Stimulated activated naive B cell treated with anti-CD40 and anti-IgM and Interleukin-4, amounts not matched to agents 10 μg/mL and 1 μg/mL and 100 μg/mL, for 72 hours (primary cell): ENCODE data around the gene KIF11.

Experiments
- ATAC-seq, 2 donors: fragments of 150-1000 bp; cut with Tn5 transposase; replicated peaks; 2 replicates each; pipeline ENCODE4 v1.10.0; 2021; ENCODE audit warnings: moderate library complexity in 1 of 2
- DNase-seq: peaks from one replicate; pipeline ENCODE4 v3.0.0; 2021
- H3K27ac Mint-ChIP-seq: one replicate; pipeline ENCODE4 v1.8.0; 2022; ENCODE audit warnings: mild to moderate bottlenecking, mixed read lengths
- H3K27me3 Mint-ChIP-seq, 2 donors: one replicate each; pipeline ENCODE4 v1.8.0; 2022; ENCODE audit warnings: mixed read lengths in 2 of 2
- H3K36me3 Mint-ChIP-seq, 2 donors: one replicate each; pipeline ENCODE4 v1.8.0; 2022; ENCODE audit warnings: mixed read lengths in 2 of 2, mild to moderate bottlenecking in 1 of 2
- H3K4me1 Mint-ChIP-seq, 2 donors: one replicate each; pipeline ENCODE4 v1.8.0; 2022; ENCODE audit warnings: mixed read lengths in 2 of 2, mild to moderate bottlenecking in 1 of 2
- H3K4me3 Mint-ChIP-seq, 2 donors: one replicate each; pipeline ENCODE4 v1.8.0; 2022; ENCODE audit warnings: mild to moderate bottlenecking in 2 of 2, mixed read lengths in 2 of 2, moderate library complexity in 1 of 2
- H3K9me3 Mint-ChIP-seq, 2 donors: one replicate each; pipeline ENCODE4 v1.8.0; 2022; ENCODE audit warnings: mixed read lengths in 2 of 2, mild to moderate bottlenecking in 1 of 2

Gene KIF11

DNA sequence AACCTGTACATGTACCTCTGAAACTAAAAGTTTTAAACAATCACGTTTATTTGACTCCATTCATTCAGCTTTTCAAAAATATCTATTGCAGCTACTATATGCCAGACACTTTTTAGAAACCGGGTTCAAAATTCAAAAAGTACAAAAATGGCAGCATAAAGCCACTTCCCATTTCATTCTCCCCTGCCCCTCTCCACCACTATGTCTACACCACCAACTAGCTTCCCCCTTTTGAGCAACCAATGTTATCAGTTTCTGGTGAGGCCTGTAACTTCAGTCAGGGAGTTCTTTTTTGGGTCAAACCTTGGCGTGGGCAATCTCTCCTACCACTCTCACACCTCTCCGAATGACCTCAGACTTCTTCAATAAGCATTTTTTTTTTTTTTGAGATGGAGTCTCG is 85.3 kb downstream of the KIF11 start:
- Mint-ChIP-seq H3K36me3 (peaks cover 3 to 5% of the 10 kb centered on the region in 2 donors), H3K4me1 (peaks cover 0 to 5% of the 10 kb centered on the region in 2 donors), H3K27ac (no peak overlapping the region), H3K4me3 (no peak overlapping the region), H3K9me3 (peaks cover 0 to 5% of the 10 kb centered on the region in 2 donors), H3K27me3 (no peaks in the 10 kb centered on the region)
- ATAC-seq (no peak), DNase-seq (no peak)

GRCh38 chr10:92681306-92681834 is 88.4 kb downstream of the KIF11 start:
- DNase-seq = no peak
- peaks cover 14 to 15% of the 10 kb centered on the region in 2 donors for H3K9me3 Mint-ChIP-seq
- H3K27me3 Mint-ChIP-seq = no peaks in the 10 kb centered on the region
- ATAC-seq = no peak
- peaks cover 0 to 11% of the 10 kb centered on the region in 2 donors for H3K4me1 Mint-ChIP-seq
- H3K4me3 Mint-ChIP-seq = no peak overlapping the region
- no peak overlapping the region for H3K27ac Mint-ChIP-seq
- peaks cover 16% of the 10 kb centered on the region in 2 donors for H3K36me3 Mint-ChIP-seq

GRCh38 chr10:92688573-92688926 is 95.6 kb downstream of the KIF11 start:
- ATAC-seq (no peak), DNase-seq (no peak)
- Mint-ChIP-seq H3K4me3 (peak overlapping the region; percentile 84 to 89), H3K36me3 (peaks cover 14 to 25% of the 10 kb centered on the region in 2 donors), H3K4me1 (peaks cover 12 to 40% of the 10 kb centered on the region in 2 donors), H3K27me3 (no peaks in the 10 kb centered on the region), H3K27ac (no peak overlapping the region), H3K9me3 (peaks cover 9 to 15% of the 10 kb centered on the region in 2 donors)

DNA sequence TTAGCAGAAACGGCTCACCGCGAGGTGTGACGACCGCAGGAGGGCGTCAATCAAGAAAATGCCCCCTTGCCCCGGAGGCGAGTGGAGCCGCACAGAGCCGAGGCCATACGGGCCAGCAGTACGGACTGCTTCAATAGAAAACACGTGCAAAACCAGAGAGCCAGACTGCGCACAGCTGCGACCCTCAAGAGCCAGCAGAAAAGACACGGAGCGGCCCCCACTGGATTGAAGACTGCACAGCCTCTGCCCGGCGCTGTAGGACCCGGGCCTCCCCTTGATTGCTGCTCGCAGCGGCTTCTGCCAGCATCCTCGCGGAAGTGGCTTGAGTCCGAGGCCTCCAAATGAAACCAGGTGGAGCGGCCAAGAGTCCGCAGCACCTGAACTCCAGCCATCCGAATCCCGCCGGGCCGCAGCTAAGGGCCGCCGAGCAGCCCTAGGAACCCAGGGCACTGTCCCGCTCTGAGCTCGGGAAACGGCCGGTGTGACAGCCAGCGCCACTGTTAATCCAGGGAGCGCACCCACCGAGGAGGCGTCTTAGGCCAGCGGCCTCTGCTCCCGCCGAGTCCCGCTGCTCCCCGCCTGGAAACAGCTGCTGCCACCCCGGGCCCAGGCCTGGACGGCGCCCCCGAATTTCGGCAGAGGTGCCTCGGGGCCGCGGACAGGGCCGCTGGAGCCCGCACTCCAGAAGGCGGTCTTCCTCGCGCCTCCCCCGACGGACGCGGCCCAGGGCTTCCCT is 96.2 kb downstream of the KIF11 start:
- peak; percentile 21 to 23 for ATAC-seq
- H3K27me3 Mint-ChIP-seq = no peaks in the 10 kb centered on the region
- peak overlapping the region; percentile 76 for H3K27ac Mint-ChIP-seq
- peaks cover 9 to 15% of the 10 kb centered on the region in 2 donors for H3K9me3 Mint-ChIP-seq
- no peak for DNase-seq
- peak overlapping the region; percentile 84 to 89 for H3K4me3 Mint-ChIP-seq
- H3K4me1 Mint-ChIP-seq = peaks cover 13 to 42% of the 10 kb centered on the region in 2 donors
- H3K36me3 Mint-ChIP-seq = peaks cover 14 to 26% of the 10 kb centered on the region in 2 donors

- H3K36me3 Mint-ChIP-seq = peaks cover 11 to 28% of the 10 kb centered on the region in 2 donors
- peaks cover 18 to 46% of the 10 kb centered on the region in 2 donors for H3K4me1 Mint-ChIP-seq
- DNase-seq (peak; percentile 76), ATAC-seq (peak; percentile 71 to 77)
- H3K27ac Mint-ChIP-seq = peak within 1 kb of the TSS; percentile 95
- H3K9me3 Mint-ChIP-seq = peaks cover 7 to 12% of the 10 kb centered on the region in 2 donors
- peak within 1 kb of the TSS; percentile 84 to 89 for H3K4me3 Mint-ChIP-seq
- no peaks in the 10 kb centered on the region for H3K27me3 Mint-ChIP-seq
Observed at GRCh38 chr10:92689663-92690210, 96.8 kb downstream of the KIF11 start, which contains the start of gene HHEX. TSS of gene HHEX (plus strand) at chr10:92689955. CDS start at chr10:92689987, 32 bp downstream.

DNA sequence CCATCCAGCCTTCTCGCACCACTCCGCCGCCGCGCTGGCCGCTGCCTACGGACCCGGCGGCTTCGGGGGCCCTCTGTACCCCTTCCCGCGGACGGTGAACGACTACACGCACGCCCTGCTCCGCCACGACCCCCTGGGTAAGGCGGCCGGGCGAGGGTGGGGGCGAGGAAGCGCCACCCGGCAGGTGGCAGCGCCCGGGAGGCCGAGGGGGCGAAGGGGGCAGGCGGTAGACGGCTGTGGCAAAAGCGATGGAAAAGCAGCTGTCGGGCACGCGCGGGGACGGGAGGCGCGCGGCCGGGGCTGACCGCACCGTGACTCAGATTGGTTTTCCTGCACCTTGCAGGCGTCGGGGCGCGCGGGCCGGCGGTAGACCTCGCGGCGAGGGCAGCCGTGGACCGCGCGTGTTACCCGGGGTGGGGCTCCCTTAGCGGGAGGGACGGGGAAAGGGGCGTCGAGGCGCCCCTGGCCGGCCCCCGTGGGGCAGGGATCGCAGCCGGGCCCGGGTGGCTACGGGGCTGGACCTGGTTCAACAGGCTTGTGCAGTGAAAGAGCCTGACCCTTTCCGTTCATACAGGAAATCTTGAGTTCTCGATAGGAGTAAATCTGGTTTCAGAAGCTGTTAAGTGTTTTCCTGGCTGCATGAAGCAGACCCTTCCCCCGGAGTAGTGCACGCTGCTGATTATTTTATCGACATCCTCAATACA is 97.4 kb downstream of the KIF11 start:
- H3K27me3 Mint-ChIP-seq = no peaks in the 10 kb centered on the region
- H3K36me3 Mint-ChIP-seq = peaks cover 10 to 25% of the 10 kb centered on the region in 2 donors
- peaks cover 6 to 9% of the 10 kb centered on the region in 2 donors for H3K9me3 Mint-ChIP-seq
- H3K27ac Mint-ChIP-seq = peak overlapping the region; percentile 95
- peaks cover 18 to 46% of the 10 kb centered on the region in 2 donors for H3K4me1 Mint-ChIP-seq
- DNase-seq = peak; percentile 70
- peak overlapping the region; percentile 82 to 89 for H3K4me3 Mint-ChIP-seq
- ATAC-seq = peak; percentile 53 to 57

DNA sequence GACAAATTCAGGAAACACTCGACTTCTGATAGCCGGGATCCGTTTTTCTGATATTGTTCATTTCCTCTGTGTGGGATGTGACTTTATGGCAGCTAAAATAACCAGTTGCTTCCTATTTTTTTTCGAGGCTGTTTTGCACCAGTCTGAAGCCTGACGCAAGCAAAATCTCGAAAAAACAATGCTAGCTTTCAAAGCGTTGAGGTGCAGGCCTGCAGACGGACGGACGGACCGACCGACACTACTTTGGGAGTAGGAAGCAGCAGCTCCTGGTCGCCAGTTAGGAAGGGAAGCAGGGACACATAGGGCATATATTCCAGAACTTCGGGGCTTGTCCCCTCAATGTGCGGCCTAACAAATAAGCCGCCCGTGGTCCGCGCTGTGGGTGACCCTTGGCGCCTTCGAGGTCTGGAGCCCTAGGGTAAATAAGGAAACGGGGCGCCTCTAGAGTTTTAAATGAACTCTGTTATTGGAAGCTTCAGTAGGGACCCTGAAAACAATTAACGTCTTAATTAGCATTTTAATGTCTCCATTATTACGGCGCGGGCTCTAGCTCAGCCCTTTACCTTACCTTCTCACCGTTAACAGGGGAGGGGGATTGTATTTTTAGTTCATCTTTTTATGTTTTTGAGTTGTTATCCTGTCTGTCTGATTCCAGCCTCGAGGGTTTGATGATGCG is 98.1 kb downstream of the KIF11 start:
- Mint-ChIP-seq H3K36me3 (peaks cover 6 to 21% of the 10 kb centered on the region in 2 donors), H3K27ac (peak overlapping the region; percentile 95), H3K9me3 (peaks cover 1 to 2% of the 10 kb centered on the region in 2 donors), H3K27me3 (no peaks in the 10 kb centered on the region), H3K4me3 (peak overlapping the region; percentile 82 to 89), H3K4me1 (peaks cover 18 to 44% of the 10 kb centered on the region in 2 donors)
- no peak for ATAC-seq
- peak; percentile 14 for DNase-seq

DNA sequence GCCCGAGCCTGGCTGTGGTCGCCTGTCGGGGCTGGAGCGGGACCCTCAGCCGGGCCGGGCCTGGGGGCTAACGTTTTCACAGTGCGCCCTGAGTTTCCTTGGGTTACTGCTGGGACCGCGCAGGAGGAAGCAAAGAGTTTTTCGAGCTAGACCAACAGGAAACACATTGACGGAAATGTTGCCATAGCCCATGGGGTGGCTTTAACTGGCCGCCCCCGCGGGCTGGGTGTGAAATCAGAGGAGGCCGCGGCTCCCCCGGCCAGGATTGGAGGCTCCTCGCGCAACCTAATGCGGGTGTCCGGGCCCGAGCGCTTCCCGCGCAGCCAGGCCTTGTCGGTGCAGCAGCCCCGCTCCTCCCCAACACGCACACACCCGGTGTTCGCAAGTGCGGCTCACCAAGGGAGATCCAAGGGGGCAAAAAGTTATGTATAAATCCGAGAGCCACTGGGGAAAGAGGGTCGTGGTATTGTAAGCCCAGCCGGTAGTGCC is 98.7 kb downstream of the KIF11 start:
- Mint-ChIP-seq H3K36me3 (peaks cover 10 to 21% of the 10 kb centered on the region in 2 donors), H3K4me3 (peak overlapping the region; percentile 82 to 89), H3K27me3 (no peaks in the 10 kb centered on the region), H3K27ac (peak overlapping the region; percentile 95), H3K9me3 (no peaks in the 10 kb centered on the region), H3K4me1 (peaks cover 21 to 46% of the 10 kb centered on the region in 2 donors)
- DNase-seq (peak; percentile 55), ATAC-seq (peak; percentile 10 to 22)

- Mint-ChIP-seq H3K4me3 (peak overlapping the region; percentile 82 to 89), H3K4me1 (peaks cover 23 to 51% of the 10 kb centered on the region in 2 donors), H3K27me3 (no peaks in the 10 kb centered on the region), H3K36me3 (peaks cover 10 to 21% of the 10 kb centered on the region in 2 donors), H3K9me3 (no peaks in the 10 kb centered on the region), H3K27ac (peak overlapping the region; percentile 95)
- DNase-seq = peak; percentile 23
- no peak for ATAC-seq
Observed at GRCh38 chr10:92692080-92692671, 99.2 kb downstream of the KIF11 start.

GRCh38 chr10:92692697-92693533 is 100.0 kb downstream of the KIF11 start:
- Mint-ChIP-seq H3K27me3 (no peaks in the 10 kb centered on the region), H3K4me3 (peak overlapping the region; percentile 82 to 89), H3K27ac (peak overlapping the region; percentile 95), H3K4me1 (peaks cover 29 to 58% of the 10 kb centered on the region in 2 donors), H3K36me3 (peaks cover 7 to 21% of the 10 kb centered on the region in 2 donors), H3K9me3 (no peaks in the 10 kb centered on the region)
- no peak for DNase-seq
- no peak for ATAC-seq

DNA sequence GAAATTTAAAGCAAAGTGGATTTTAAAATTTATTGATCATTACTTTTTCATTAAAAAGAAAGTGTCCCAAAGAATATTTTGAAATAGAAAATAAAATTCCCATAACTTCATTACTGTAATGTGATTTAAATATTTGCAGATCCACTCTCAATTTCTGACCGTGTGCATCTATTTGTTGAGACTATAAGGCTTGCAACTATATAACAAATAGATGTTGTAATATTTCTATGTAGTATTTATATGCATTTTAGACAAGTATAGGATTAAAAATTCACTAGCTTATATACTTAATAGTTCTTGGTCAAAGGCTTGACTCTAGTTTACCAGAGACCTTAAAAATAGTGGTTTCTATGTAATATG is 100.6 kb downstream of the KIF11 start:
- Mint-ChIP-seq H3K27me3 (no peaks in the 10 kb centered on the region), H3K4me1 (peaks cover 32 to 62% of the 10 kb centered on the region in 2 donors)

GRCh38 chr10:92695679-92696605 is 103.0 kb downstream of the KIF11 start:
- no peak overlapping the region for H3K4me3 Mint-ChIP-seq
- no peaks in the 10 kb centered on the region for H3K9me3 Mint-ChIP-seq
- DNase-seq (no peak), ATAC-seq (no peak)
- H3K27me3 Mint-ChIP-seq = no peaks in the 10 kb centered on the region
- peaks cover 40 to 67% of the 10 kb centered on the region in 2 donors for H3K4me1 Mint-ChIP-seq
- H3K27ac Mint-ChIP-seq = peak overlapping the region; percentile 79
- peaks cover 5 to 21% of the 10 kb centered on the region in 2 donors for H3K36me3 Mint-ChIP-seq

More for the DNA sequence above, 100.6 kb downstream of the KIF11 start:
- Mint-ChIP-seq H3K27ac (no peak overlapping the region), H3K36me3 (peaks cover 7 to 21% of the 10 kb centered on the region in 2 donors), H3K9me3 (no peaks in the 10 kb centered on the region), H3K4me3 (no peak overlapping the region)
- ATAC-seq = no peak
- DNase-seq = no peak
